22Rv1 (cell line): ENCODE measurements around the gene EDDM13.

Experiments used
- H3K27ac ChIP-seq: fragments of 450-650 bp; 2 replicates; pipeline ENCODE4 v1.5.1; 2017
- ZFX ChIP-seq: fragments of 450-650 bp; IDR thresholded peaks from 2 replicates; pipeline ENCODE4 v1.6.1; 2017; ENCODE audit warnings: antibody characterized with exemption, borderline replicate concordance
- TF ChIP-seq, protein P1 (sequence below): fragments of 450-650 bp; IDR thresholded peaks from 2 replicates; pipeline ENCODE4 v1.5.1; 2017; ENCODE audit warnings: mild to moderate bottlenecking

The EDDM13 gene

DNA sequence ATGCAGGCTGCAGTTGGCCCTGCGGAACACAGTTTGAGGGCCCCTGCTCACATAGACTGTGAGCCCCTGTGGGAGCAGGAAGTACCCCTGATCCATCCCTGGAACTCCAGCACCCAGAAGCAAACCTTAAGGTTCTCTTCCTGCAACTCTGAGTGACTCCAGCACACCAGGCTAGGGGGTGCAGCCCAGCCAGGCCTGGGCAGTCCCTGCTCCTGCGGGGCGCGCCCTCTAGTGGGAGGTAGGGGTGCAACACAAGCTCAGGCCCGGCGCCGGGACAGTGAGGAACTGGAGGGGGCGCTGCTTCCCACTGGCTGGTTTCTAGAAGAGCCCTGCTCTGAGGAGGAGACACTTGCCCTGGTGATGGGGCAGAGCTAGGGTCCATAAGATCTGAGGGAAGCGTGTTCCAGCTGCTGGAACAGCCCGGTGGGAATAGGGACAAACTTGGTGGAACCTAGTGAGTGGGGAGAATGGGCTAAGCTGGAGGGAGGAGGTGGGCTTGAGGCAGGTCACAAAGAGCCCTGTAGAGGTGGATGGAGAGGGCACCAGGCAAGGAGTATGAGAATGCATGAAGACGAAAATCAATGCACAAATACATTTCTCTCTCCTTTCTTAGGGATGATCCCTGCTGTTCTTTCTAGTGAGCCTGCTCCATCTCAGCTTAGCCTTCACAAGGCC, 37.1 kb downstream of the EDDM13 start:
- no peak overlapping the region for H3K27ac ChIP-seq
- no peak for TF ChIP-seq ZFX
- TF ChIP-seq, protein P1, sequence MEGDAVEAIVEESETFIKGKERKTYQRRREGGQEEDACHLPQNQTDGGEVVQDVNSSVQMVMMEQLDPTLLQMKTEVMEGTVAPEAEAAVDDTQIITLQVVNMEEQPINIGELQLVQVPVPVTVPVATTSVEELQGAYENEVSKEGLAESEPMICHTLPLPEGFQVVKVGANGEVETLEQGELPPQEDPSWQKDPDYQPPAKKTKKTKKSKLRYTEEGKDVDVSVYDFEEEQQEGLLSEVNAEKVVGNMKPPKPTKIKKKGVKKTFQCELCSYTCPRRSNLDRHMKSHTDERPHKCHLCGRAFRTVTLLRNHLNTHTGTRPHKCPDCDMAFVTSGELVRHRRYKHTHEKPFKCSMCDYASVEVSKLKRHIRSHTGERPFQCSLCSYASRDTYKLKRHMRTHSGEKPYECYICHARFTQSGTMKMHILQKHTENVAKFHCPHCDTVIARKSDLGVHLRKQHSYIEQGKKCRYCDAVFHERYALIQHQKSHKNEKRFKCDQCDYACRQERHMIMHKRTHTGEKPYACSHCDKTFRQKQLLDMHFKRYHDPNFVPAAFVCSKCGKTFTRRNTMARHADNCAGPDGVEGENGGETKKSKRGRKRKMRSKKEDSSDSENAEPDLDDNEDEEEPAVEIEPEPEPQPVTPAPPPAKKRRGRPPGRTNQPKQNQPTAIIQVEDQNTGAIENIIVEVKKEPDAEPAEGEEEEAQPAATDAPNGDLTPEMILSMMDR, result peak; percentile 97

DNA sequence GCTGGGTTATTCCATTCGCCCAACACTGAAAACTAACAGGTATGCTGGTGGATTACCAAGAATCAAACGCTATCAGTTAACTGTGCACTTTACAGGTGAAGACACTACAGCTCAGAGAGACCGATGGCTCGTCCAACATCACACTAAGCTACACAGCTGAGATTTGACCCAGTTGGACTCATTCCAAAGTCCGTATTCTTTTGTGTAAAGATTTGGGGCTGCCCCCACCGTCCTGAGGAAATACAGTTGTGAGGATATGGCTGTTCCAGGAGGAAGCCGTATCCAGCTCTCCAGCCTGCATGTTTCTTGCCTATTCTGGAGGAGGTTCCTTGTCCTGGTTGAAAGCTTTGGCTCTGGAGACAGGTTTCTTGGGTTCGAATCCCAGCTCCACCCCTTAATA, 37.9 kb downstream of the EDDM13 start:
- no peak for TF ChIP-seq ZFX
- TF ChIP-seq, protein P1, result no peak
- H3K27ac ChIP-seq, result no peak overlapping the region

DNA sequence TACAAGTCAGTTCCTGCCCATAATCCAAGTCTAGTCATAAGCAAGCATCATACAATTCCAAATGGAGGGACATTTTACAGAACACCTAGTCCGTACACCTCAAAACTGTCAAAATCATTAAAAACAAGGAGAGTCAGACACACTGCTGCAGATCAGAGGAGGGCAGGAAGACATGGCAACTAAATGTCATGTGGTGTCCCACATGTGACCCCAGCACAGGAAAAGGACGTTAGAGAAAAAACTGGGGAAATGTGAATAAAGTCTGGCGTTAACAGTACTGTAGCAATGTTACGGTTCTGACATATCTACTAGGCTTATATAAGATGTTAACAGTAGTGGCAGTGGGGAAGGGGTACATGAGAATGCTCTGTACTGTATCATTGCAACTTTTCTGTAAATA, 39.8 kb downstream of the EDDM13 start:
- H3K27ac ChIP-seq, result no peak overlapping the region
- TF ChIP-seq ZFX, result no peak
- TF ChIP-seq, protein P1, result no peak

DNA sequence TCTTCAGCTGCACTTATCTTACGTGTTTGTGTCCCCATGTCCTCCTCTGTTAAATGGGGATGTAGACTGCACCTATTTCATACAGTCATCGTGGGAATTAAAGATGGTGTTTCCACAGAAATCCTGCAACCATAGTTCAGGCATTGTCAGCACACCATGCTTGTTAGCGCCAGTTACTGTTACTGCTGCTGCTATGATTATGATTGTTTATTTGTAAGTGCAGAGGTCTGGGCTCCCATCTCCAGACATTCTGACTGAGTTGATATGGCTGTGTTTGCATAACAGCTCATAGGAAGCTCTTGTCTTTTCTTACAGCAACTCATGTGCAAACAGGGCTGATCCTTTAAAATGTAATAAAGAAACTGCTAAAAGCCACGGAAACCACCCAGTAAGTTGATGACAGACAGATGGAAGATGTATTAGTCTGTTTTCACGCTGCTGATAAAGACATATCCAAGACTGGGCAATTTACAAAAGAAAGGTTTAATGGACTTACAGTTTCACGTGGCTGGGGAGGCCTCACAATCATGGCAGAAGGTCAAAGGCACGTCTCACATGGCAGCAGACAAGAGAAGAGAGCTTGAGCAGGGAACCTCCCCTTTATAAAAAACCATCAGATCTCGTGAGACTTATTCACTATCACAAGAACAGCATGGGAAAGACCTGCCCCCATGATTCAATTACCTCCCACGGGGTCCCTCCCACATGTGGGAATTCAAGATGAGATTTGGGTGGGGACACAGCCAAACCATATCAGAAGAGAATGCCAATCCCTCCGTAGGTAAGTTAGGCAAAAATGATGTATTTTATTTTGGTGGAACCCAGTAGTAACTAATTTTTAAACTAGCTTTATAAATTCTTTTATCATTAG, 40.5 kb downstream of the EDDM13 start:
- no peak for TF ChIP-seq ZFX
- H3K27ac ChIP-seq, result peak overlapping the region; percentile 94

DNA sequence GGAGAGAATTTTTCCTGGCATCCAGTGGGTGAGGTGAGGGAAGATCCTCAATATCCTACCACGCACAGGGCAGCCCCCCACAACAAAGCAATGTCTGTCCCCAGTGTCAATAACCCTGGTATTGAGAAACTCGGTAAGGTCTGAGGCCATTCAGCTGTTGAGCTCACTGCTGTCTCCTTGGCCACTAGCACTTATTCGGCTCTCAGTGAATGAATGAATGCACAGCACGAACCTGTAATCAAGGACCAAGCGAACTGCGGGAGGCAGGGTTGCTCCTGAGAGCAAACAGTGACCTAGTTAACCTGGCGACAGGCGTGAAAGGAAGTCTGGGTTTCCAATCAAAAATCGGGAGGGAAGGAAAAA, 41.5 kb downstream of the EDDM13 start:
- no peak for TF ChIP-seq ZFX
- TF ChIP-seq, protein P1, result no peak

DNA sequence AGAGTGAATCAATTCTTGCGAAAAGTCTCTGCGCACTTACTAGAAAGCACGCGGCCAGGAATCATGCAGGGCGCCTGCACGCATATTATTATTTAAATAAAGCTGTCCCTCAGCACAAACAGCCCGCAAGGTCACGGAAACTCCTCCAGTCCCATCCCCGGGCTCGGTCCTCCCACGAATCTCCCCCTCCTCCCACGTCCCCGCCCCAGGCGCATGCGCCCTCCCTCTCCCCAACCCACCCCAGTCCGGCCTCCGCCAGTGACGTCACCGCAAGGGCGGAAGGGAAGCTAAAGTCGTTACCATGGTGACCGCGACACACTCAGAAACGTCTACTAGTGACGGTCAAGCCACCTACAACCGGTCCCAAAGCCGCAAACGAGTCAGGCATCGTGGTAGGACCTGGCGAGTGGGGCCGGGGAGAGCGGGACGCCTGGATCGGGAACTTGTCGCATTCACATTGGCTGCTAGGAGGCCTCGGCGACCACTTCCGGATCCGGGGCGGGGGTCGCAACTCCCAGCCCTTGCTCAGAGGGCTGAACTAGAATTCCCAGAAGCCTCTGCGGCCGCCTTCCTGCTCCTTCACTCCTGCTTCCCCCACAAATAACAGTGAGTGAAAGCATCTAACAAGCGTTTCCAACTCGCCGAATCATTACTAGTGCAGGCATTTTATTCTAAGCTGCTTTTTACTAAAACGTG, 42.0 kb downstream of the EDDM13 start, which contains the start of gene ZSCAN5A:
Gene ZSCAN5A (minus strand): TSS at position 459 of the 696 bp plus-strand sequence. CDS start 89,793 bp downstream, outside the sequence.
- no peak for TF ChIP-seq ZFX
- TF ChIP-seq, protein P1, result no peak
- peak within 1 kb of the TSS; percentile 94 for H3K27ac ChIP-seq

More for the DNA sequence above, 41.5 kb downstream of the EDDM13 start:
- H3K27ac ChIP-seq, result peak overlapping the region; percentile 94

DNA sequence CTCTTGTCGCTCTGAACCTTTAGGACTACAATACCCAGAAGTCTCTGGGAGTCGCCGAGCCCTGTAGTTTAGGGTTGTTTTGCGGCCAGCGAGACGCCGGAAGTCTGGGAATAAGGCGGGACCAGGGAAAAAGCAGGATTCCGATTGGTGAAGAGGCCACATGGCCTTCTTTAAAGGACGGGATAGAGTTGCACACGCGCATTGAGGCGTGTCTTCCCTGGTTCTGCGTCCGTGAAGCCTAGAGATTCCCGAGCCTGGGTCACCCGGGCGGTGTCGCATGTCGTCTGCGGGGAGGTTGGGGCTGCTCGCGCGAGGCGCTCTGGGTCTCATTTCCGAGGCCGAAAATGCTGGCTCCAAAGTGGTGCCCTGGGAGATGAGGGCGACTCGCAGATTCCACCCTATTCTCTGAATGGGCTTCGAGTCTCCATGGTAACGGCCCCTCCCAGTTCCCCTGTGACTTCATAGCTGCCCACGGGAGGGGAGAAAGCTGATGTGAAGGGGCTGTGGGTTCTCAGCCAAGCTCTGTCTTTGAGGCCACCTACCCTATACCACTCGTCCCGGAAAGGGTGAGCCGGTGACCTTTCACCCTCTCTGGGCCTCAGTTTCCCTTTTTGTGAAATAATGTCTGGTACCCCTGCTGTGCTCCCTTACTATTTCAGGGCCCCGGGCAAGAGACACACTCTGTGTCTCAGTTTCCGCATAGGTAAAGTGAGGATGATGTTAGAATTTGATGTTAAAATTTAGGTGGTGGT, 42.7 kb downstream of the EDDM13 start:
- TF ChIP-seq, protein P1, result no peak
- no peak for TF ChIP-seq ZFX
- H3K27ac ChIP-seq, result peak overlapping the region; percentile 94
